NCI-H526 treated with DMSO at 0.1 percent for 48 hours (cell line): Measurements from ENCODE around the gene FAN1.

ENCODE experiments used
- DNase-seq: peaks from one replicate; lab custom pipeline; 2025; lab: John Stamatoyannopoulos, UW

FAN1 gene

DNA sequence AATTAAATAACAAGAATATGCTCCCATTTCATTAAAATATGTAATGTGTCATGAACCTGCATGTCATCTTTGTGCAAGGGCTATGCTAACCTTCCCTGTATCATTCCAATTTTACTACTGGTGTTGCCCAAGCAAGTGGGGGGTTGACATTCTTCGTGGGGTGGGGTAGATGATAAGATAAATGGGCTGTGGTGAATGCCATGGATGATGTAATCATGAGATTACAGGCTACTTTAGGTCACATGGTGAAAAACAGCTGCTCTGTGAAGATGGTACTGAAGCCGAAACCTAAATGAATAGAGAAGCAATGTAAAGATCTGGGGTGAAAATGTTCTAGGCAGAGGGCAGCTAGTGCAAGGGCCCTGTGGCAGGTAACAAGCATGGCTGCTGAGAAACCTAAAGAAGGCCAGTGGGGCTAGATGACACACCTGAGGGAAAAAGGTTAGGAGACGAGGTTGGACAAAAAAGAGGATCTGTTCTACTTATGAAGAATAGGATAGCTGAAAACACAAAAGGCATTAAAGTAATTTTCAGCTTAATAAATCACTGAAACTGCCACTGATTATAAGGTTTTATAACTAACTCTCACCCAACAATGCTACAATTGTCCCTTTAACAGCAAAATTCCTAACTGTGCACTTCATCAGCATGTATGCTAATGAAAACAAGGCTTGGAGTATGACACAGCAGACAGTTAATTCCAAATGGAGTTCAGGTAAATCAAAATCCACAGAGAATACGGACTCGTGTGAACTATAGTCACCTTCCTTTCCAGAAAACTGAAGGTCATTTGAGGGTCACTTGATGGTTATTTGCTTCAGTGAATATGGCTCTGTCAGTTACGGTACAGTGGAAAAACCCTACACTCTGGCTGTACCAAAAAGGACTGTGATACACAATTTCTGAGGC lies 52.8 kb downstream of the FAN1 start:
- no peak for DNase-seq

- no peak for DNase-seq
Measured at GRCh38 chr15:30958219-30958618, 54.5 kb downstream of the FAN1 start.

- DNase-seq = no peak
Measured at GRCh38 chr15:30962079-30962478, 58.4 kb downstream of the FAN1 start.

DNA sequence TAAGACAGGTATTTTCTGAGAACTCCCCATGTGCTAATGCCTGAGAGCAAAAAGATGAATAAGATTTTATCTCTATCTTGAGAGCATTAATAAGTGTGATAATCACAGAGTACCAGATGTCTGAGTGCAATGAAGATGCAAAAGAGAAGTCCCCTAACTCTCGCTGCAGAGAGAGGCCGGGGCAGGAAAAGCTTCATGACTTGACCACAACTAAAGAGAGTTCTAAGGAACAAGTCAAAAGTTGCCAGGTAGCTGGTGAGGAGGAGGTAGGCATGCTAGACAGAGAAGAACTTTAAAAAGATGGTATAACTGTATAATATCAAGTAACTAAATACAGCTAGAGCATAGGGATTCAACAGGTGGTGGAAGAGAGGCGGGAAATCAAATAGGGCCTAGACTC lies 58.9 kb downstream of the FAN1 start:
- no peak for DNase-seq

DNA sequence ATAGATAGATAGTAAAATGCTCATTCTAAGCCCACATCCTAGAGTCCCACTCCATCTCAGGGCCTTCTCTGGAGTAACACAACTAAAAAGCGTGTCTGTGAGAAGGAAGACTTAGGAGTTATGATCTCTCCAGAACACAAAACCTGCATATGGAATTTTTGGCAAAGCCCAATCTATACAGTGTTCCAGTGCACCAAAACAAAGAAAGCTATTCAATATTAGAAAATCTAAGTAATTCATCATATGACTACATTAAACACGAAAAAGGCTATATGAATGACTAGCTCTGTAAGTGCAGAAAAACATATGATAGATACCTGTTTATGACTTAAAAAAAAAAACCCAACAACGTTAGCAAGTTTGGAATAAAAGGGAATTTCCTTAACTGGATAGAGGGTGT lies 60.0 kb downstream of the FAN1 start:
- no peak for DNase-seq

DNA sequence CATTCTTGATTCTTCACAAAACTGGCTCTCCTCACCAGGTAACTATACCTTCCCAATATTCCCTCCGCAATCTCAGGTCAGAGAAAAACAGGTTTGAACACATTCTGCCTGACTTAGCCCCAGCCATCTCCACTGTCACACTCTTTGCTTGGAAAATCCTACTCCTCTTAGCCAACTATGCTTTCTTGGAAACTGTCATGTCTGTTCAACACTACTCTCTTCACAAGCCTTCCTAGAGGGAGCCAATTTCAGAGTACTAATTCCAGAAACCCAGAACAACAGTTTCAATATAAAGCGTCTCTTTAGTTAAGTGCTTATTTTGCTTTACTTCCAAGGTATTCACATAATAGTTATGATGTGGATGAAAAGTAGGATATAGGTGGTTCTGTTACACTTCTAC lies 66.0 kb downstream of the FAN1 start:
- DNase-seq = no peak

DNA sequence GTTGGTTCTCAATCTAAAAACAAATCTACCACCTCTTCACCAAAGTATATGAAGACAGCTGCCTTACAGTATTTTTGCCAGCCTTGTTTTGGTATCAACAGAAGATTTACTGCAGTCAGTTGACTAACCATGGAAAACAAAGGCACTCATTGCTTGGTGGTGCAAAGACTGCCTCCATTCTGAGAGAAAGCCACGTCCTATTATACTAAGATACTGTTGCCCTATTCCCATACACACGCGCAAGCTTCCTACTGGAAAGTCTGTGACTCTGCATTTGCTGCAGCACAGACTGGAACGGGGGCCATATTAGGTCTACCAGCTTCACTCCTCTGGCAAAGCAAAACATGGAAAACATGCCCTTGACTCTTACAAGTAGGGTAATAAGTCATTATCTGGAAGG lies 69.7 kb downstream of the FAN1 start:
- DNase-seq = no peak

GRCh38 chr15:30974112-30974511 lies 70.4 kb downstream of the FAN1 start:
- no peak for DNase-seq

DNA sequence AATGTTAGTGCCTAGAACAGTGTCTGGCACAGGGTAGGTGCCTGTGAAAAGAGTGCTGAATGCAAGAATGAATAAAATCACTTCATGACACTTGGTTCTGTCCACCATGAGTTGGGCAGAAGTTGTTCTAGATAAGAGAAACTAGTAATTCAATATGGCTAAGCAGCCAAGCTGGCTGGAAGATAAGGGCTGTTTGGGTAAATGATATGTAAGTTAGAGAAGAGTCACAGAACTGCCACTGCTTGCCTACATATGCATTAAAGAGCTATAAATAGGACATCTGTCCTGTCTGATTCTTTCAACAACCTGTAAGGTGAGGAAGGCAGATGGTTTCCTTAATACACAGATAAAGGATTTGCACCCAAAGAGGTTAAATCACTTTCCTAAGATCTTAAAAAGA lies 74.6 kb downstream of the FAN1 start:
- no peak for DNase-seq

- DNase-seq = no peak
Measured at GRCh38 chr15:30979457-30979856, 75.7 kb downstream of the FAN1 start.

DNA sequence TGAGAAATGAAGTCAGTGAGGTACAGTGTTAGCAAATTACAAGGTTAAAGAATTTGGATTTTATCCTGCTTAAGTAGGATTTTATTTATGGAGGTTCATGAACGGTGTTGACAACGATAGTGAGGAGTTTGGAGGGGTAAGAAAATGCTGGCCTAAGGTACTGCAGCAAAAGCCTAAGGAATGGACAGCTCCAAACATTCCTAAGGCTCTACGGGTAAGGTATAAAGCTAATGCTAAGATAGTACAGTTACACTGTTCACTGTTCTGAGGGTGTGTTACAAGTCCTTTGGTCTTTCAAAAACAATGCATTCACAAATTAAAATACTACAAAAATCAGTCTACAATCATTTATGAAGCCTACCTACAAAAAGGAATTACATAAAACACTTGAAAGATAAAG lies 80.4 kb downstream of the FAN1 start:
- DNase-seq = no peak

DNA sequence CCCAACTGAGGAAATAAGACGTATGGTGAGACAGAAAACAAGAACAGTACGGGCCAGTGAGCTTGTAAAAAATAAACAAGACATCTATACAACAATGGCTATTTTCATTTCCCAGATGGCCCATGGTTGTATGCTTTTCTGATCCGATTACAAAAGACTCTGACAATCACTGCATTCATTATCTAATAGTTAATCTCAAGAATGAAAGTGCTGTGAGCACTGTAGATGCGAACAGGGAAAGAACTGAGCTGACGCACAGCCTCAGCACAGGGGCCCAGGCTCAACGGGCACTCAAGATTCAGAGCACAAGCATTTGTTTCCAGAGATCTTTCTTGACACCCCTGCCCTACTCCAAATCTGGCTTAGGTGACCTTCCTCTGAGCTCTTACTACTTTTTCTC lies 80.8 kb downstream of the FAN1 start:
- no peak for DNase-seq

DNA sequence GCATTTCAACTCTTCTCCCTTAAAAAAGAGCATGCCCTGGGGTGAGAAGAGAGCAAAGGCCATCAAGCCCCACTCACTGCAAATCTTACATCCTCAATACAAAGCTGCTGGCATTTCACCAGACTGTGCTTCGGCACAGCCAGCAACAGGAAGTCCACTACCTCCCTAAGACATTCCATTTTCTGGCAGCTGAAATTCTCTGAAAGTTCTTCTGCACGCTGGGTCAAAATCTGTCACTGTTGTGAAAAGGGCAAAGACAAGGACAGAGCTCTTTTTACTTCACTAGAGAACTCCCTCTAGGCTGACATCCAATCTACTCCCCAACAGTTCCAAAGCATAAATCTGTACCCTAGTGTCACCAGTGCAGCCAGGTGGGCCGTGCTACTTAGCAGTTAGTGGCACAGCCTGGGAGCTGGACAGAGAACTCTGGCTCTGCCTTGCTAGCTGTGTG lies 81.4 kb downstream of the FAN1 start:
- no peak for DNase-seq

DNA sequence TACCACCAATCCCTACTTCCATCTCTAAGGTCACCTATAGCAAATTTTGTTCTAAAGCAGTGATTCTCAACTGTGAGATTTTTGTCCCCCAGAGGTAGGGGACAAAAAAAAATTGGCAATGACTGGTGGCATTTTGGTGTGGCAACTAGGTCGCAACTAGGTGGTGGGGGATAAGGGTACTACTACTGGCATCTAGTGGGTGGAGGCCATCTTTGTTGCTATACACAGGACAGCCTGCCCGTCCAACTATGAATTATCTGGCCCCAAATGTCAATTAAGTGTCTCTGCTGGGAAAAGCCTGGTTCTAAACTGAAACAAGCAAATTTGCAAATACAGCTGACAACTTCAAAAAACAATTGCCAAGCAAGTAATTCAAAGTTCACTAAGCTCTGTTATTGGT lies 86.3 kb downstream of the FAN1 start:
- DNase-seq = no peak

DNA sequence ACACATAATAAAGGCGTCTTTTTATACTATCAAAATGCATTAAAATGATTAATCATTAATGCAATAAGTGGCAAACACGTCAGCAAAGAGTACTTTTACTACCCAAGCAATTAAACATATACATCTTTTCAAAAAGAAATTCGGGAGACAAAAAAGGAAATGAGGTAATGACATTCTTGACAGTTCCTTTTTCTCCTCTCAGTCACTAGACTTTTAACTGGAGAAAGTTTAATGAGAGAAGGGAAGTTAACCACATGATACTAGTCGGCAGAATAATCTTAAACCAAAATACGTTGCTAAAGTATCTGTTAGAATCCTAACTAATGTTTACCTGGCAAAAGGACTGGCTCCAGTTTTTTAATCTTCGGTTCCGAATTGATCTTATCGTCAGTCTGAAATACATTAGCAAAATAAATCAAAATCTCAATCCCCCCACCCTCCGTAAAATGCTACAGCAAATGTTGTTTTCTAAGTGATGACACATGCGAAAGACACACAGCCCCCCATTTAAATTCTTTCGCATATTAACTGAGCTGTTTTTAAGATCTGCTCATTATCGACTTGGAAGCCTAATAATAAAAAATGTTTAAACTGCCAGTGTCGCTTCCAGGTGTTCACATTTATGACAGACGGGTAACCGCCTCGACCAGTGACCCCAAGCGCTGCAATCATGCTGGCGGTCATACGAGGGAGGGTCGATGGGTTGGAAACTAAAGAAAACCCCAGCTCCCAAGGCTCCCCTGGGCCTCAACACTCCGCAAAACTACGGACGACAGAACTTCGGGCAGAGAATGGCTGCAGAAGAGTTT lies 86.9 kb downstream of the FAN1 start:
- DNase-seq = peak; percentile 39

DNA sequence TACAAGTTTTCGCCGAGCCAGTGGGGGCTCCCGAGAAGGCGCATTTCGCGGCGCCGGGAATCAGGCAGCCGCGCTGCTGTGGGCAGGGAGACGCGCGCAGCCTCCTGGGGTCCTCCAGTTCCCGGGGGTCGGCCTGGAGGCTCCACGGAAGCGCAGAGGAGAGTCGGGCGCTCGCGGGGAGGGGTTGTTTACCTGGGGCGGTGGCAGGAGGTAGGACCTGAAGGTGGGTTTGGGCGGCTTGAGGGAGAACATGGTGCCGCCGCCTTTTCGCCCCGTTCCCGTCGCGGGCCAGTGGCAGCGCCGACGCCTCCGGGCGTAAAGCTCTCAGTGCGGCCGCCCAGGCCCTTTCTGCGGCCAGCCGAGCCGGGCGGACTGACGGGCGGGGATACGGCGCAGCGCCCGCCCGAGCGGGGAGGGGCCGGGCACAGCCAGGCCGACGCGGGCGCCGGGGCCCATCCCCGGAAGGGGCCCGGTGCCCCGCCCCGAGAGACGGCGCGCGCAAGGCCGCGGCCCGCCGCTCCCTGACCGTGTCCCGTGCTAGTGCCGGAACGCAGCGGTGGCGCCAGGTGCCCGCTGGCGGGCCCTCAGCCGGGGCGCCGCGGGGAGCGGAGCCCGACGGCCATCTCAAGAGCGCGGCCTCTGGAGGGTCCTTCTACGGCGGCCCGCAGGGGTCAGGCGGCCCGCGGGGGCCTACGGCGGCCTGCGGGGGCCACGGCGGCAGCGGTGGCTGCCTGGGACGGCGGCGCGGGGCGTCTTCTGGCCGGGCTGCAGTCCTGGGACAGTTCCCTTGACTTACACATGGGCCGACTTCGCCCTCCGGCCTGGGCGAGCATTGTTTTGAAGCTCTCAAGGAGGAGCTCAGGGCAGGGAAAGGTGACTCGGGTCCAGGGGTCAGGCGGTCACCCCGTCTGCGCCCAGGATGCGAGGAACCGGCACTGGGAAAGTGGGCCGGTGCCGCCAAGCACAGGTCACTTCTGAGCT lies 87.8 kb downstream of the FAN1 start, which contains the start of gene MTMR10:
Gene MTMR10 (minus strand): TSS at position 374 of the 981 bp plus-strand sequence. CDS start 122 bp downstream, at position 252.
- DNase-seq = peak; percentile 59

- peak; percentile 25 for DNase-seq
Measured at GRCh38 chr15:30992249-30992864, 88.6 kb downstream of the FAN1 start.
